ENCODE results near the gene MACROD2.

DNA sequence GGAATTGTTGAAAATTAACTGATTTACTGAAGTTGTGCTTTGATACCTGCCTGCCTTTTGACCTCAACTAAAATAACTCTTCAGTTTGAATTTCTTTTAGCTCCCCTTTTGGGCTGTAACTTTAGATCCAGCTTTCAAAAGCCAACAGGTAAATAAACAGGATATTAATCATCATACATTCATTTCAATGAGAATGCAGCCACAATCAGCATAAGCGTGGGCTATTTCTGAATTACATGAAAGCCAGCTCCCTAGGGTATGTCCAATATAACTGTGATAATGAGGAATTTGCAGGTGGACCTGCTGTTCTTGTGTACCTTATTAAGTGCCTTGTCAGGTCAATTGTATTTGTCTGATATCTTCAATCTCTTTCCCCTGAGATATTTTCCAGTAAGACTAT lies 1747.3 kb downstream of the MACROD2 start:
- TF ChIP-seq, protein P1, sequence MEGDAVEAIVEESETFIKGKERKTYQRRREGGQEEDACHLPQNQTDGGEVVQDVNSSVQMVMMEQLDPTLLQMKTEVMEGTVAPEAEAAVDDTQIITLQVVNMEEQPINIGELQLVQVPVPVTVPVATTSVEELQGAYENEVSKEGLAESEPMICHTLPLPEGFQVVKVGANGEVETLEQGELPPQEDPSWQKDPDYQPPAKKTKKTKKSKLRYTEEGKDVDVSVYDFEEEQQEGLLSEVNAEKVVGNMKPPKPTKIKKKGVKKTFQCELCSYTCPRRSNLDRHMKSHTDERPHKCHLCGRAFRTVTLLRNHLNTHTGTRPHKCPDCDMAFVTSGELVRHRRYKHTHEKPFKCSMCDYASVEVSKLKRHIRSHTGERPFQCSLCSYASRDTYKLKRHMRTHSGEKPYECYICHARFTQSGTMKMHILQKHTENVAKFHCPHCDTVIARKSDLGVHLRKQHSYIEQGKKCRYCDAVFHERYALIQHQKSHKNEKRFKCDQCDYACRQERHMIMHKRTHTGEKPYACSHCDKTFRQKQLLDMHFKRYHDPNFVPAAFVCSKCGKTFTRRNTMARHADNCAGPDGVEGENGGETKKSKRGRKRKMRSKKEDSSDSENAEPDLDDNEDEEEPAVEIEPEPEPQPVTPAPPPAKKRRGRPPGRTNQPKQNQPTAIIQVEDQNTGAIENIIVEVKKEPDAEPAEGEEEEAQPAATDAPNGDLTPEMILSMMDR (optimal IDR thresholded peaks at IDR 0.05 in 1 of 3, IDR thresholded peaks at IDR 0.05 in 1 of 3, conservative IDR thresholded peaks at IDR 0.05 in 1 of 3; ENCODE audit: extremely low read depth in 1 of 3, insufficient read depth in 2 of 3, low read length in 3 of 3): no peak
- no peak for TF ChIP-seq EZH2 (IDR thresholded peaks at IDR 0.05; ENCODE audit: low read length)
